MCF 10A (cell line): Measurements from ENCODE around the gene OR52E4. TPM values are rescaled to one million over a fixed set of nuclear protein-coding genes. Genes with fewer than 3 reads are reported as not detected.

Experiments used
- BruUV-seq: library from RNA; stranded (reverse); fragments of 400-500 nt; replicated peaks from 2 replicates; lab custom pipeline; 2021; lab: Mats Ljungman, UMichigan
- CTCF ChIA-PET: fragments of 300-600 bp; sonication (Branson Sonifier 250); formaldehyde crosslinking; extraction: SDS; loops from one replicate; lab custom pipeline; 2021; ENCODE audit warnings: antibody characterized with exemption, inconsistent platforms; lab: Yijun Ruan, JAX
- POLR2A ChIA-PET: fragments of 300-600, 350-650 bp; sonication (Branson Sonifier 250); formaldehyde crosslinking; extraction: SDS; loops from one replicate; lab custom pipeline; 2020; ENCODE audit warnings: antibody characterized with exemption, inconsistent platforms; lab: Yijun Ruan, JAX
- DNase-seq: peaks from one replicate; pipeline ENCODE4 v3.0.0-alpha.2; 2018; ENCODE audit not compliant: unreplicated experiment
- H3K27ac Mint-ChIP-seq: one replicate; pipeline ENCODE4 v1.8.0; 2022; ENCODE audit warnings: mild to moderate bottlenecking, low read depth, mixed read lengths; ENCODE audit not compliant: unreplicated experiment
- H3K27me3 Mint-ChIP-seq: one replicate; pipeline ENCODE4 v1.8.0; 2022; ENCODE audit warnings: mixed read lengths; ENCODE audit not compliant: insufficient read depth, unreplicated experiment
- H3K36me3 Mint-ChIP-seq: one replicate; pipeline ENCODE4 v1.8.0; 2022; ENCODE audit warnings: mild to moderate bottlenecking, moderate library complexity, mixed read lengths; ENCODE audit not compliant: insufficient read depth, unreplicated experiment
- H3K4me1 Mint-ChIP-seq: one replicate; pipeline ENCODE4 v1.8.0; 2022; ENCODE audit warnings: mixed read lengths; ENCODE audit not compliant: insufficient read depth, unreplicated experiment
- H3K4me3 Mint-ChIP-seq: one replicate; pipeline ENCODE4 v1.8.0; 2022; ENCODE audit warnings: mild to moderate bottlenecking, moderate library complexity, mixed read lengths; ENCODE audit not compliant: unreplicated experiment
- H3K9me3 Mint-ChIP-seq: one replicate; pipeline ENCODE4 v1.8.0; 2022; ENCODE audit warnings: mixed read lengths; ENCODE audit not compliant: unreplicated experiment
- intact Hi-C: fragments of 100-400 bp; cut with micrococcal nuclease; formaldehyde crosslinking; loops from 2 replicates; pipeline ENCODE4 v1.14.1; 2022
- total RNA-seq: library from RNA; stranded (reverse); gene quantifications from 2 replicates; pipeline ENCODE4 v1.2.3, GENCODE V29; 2022
- TF ChIP-seq, protein P1 (sequence below): fragments of 200-600 bp; IDR thresholded peaks from one replicate; pipeline ENCODE4 v1.8.0; 2022; ENCODE audit warnings: antibody characterized with exemption, mild to moderate bottlenecking; ENCODE audit not compliant: unreplicated experiment

OR52E4 gene
- total RNA-seq, 1 experiment from 2014 or later: not detected

DNA sequence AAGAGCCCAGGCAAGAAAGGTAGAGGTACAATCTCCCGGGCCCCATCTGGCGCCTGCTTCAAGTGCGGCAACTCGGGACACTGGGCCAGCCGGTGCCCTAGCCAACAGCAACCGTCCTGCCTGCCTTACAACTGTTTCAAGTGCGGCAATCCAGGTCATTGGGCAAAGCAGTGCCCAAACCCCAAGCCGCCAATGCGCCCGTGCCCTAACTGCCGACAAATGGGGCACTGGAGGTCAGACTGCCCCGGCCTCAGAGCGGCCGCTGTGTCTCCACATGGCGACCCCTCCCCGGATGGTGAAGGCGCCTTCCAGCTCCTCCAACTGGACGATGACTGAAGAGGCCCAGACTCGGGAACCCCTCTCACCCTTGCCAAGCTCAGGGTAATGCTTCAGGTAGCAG lies 50.2 kb downstream of the OR52E4 start:
- intact Hi-C loops: no loop called here
- TF ChIP-seq, protein P1, sequence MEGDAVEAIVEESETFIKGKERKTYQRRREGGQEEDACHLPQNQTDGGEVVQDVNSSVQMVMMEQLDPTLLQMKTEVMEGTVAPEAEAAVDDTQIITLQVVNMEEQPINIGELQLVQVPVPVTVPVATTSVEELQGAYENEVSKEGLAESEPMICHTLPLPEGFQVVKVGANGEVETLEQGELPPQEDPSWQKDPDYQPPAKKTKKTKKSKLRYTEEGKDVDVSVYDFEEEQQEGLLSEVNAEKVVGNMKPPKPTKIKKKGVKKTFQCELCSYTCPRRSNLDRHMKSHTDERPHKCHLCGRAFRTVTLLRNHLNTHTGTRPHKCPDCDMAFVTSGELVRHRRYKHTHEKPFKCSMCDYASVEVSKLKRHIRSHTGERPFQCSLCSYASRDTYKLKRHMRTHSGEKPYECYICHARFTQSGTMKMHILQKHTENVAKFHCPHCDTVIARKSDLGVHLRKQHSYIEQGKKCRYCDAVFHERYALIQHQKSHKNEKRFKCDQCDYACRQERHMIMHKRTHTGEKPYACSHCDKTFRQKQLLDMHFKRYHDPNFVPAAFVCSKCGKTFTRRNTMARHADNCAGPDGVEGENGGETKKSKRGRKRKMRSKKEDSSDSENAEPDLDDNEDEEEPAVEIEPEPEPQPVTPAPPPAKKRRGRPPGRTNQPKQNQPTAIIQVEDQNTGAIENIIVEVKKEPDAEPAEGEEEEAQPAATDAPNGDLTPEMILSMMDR: no peak
- ChIA-PET POLR2A (no interaction called here), CTCF (no interaction called here)
- BruUV-seq: no TSS peak
- Mint-ChIP-seq H3K27me3 (no peaks in the 10 kb centered on the region), H3K9me3 (peaks cover 39% of the 10 kb centered on the region), H3K27ac (no peak overlapping the region), H3K4me3 (no peak overlapping the region), H3K4me1 (no peaks in the 10 kb centered on the region), H3K36me3 (no peaks in the 10 kb centered on the region)
- no peak for DNase-seq

- CTCF ChIA-PET: no interaction called here
- no peak overlapping the region for H3K27ac Mint-ChIP-seq
These were observed 50.6 kb downstream of the OR52E4 start for GRCh38 chr11:5931061-5931460.

DNA sequence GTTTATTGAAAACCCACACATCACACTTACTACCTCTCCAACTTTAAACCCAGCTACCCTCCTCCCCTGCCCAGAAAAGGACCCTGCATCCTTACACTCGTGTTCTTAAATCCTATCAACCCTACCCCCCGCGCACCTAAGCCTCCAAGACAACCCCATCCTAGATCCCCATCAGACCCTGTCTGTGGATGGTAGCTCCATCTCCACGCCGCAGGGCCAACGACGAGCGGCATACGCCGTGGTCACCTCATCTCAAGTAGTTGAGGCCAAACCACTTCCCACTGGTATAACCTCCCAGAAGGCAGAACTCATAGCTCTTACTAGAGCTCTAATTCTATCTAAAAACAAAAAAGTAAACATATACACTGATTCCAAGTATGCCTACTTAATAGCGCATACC lies 52.2 kb downstream of the OR52E4 start:
- Mint-ChIP-seq H3K4me3 (no peak overlapping the region), H3K9me3 (peaks cover 51% of the 10 kb centered on the region), H3K27ac (no peak overlapping the region), H3K36me3 (no peaks in the 10 kb centered on the region), H3K4me1 (no peaks in the 10 kb centered on the region), H3K27me3 (no peaks in the 10 kb centered on the region)
- intact Hi-C loops: no loop called here
- CTCF ChIA-PET: interaction anchor here (0.6 kb wide), 1 partner anchor 528 kb away, joined by 7 read pairs; no protein-coding TSS in a partner anchor
- DNase-seq: no peak
- no TSS peak for BruUV-seq
- POLR2A ChIA-PET: no interaction called here
- TF ChIP-seq, protein P1: no peak

More at GRCh38 chr11:5931061-5931460, 50.6 kb downstream of the OR52E4 start:
- TF ChIP-seq, protein P1: no peak
- intact Hi-C loops: no loop called here
- no TSS peak for BruUV-seq
- DNase-seq: no peak
- Mint-ChIP-seq H3K9me3 (peaks cover 39% of the 10 kb centered on the region), H3K4me1 (no peaks in the 10 kb centered on the region), H3K36me3 (no peaks in the 10 kb centered on the region), H3K4me3 (no peak overlapping the region), H3K27me3 (no peaks in the 10 kb centered on the region)
- POLR2A ChIA-PET: no interaction called here

DNA sequence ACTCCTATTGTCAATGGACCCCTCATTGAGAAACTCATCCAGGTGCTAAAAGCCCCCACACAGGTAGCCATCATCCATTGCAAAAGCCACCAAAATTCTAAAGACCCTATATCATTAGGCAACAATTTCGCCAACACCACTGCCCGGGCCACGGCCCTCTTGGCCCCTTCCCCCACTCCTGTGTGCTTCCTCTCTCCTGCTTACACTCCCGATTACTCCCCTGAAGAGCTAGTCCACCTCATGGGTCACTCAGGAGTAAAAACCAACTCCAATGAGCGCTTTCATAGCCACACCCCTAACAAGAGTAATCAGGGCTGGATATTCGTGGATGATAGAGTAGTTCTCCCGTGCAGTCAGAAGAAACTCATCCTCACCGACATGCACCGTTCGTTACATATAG lies 52.7 kb downstream of the OR52E4 start:
- Mint-ChIP-seq H3K9me3 (peaks cover 54% of the 10 kb centered on the region), H3K4me3 (no peak overlapping the region), H3K4me1 (no peaks in the 10 kb centered on the region), H3K27ac (no peak overlapping the region), H3K27me3 (no peaks in the 10 kb centered on the region), H3K36me3 (no peaks in the 10 kb centered on the region)
- intact Hi-C loops: no loop called here
- CTCF ChIA-PET: interaction anchor here (0.6 kb wide), 1 partner anchor 527 kb away, joined by 7 read pairs; no protein-coding TSS in a partner anchor
- TF ChIP-seq, protein P1: no peak
- no TSS peak for BruUV-seq
- POLR2A ChIA-PET: no interaction called here
- DNase-seq: no peak

Other genes with a start within 250 kb of the OR52E4 start
- gene TRIM5, start 195.6 kb upstream of the OR52E4 start, total RNA-seq: 27.9 and 28.6 TPM in 2 replicates
- gene TRIM22, start 190.8 kb upstream of the OR52E4 start, total RNA-seq: 24.1 and 26.0 TPM in 2 replicates
- gene OR56B1, start 144.2 kb upstream of the OR52E4 start, total RNA-seq: not detected in 2 replicates
- not detected in 2 replicates for gene OR52N4, start 126.4 kb upstream of the OR52E4 start, total RNA-seq
- gene OR52N5, start 97.3 kb upstream of the OR52E4 start, total RNA-seq: not detected in 2 replicates
- gene OR52N1, start 89.4 kb upstream of the OR52E4 start, total RNA-seq: not detected in 2 replicates
- gene OR52N2, start 71.7 kb upstream of the OR52E4 start, total RNA-seq: not detected in 2 replicates
- not detected in 2 replicates for gene OR52E6, start 38.7 kb upstream of the OR52E4 start, total RNA-seq
- not detected in 2 replicates for gene OR52E8, start 22.9 kb upstream of the OR52E4 start, total RNA-seq
- gene OR52E5, start 12.6 kb downstream of the OR52E4 start, total RNA-seq: not detected in 2 replicates
- not detected in 2 replicates for gene OR56A3, start 61.6 kb downstream of the OR52E4 start, total RNA-seq
- gene OR56A5, start 87.9 kb downstream of the OR52E4 start, total RNA-seq: not detected in 2 replicates
- not detected in 2 replicates for gene OR52L1, start 106.4 kb downstream of the OR52E4 start, total RNA-seq
- not detected in 2 replicates for gene OR56A4, start 126.3 kb downstream of the OR52E4 start, total RNA-seq
- gene OR56A1, start 150.1 kb downstream of the OR52E4 start, total RNA-seq: not detected in 2 replicates
- not detected in 2 replicates for gene OR56B4, start 227.1 kb downstream of the OR52E4 start, total RNA-seq